GM19372 (cell line): ENCODE data around the gene ARHGEF28.
A peak's percentile ranks its signal among the peaks of the same experiment; 100 is the strongest.

ENCODE experiments used
- ATAC-seq: cut with Tn5 transposase; IDR thresholded peaks from one replicate; pipeline ENCODE4 v1.9.1; 2021; ENCODE audit warnings: mild to moderate bottlenecking, low read depth, moderate library complexity; ENCODE audit not compliant: unreplicated experiment

ARHGEF28 gene

GRCh38 chr5:73648515-73648914, 22.5 kb downstream of the ARHGEF28 start:
- no peak for ATAC-seq

- no peak for ATAC-seq
Observed at GRCh38 chr5:73649926-73650325, 23.9 kb downstream of the ARHGEF28 start.

- ATAC-seq, result no peak
Observed at GRCh38 chr5:73652391-73652790, 26.4 kb downstream of the ARHGEF28 start.

- no peak for ATAC-seq
Observed at GRCh38 chr5:73654171-73654811, 28.3 kb downstream of the ARHGEF28 start.

GRCh38 chr5:73654819-73655318, 28.9 kb downstream of the ARHGEF28 start:
- ATAC-seq, result no peak

- ATAC-seq, result no peak
Observed at GRCh38 chr5:73655521-73656160, 29.6 kb downstream of the ARHGEF28 start.

GRCh38 chr5:73661753-73662152, 35.8 kb downstream of the ARHGEF28 start:
- ATAC-seq, result no peak

GRCh38 chr5:73663161-73663859, 37.3 kb downstream of the ARHGEF28 start:
- no peak for ATAC-seq

GRCh38 chr5:73663860-73664240, 37.9 kb downstream of the ARHGEF28 start:
- ATAC-seq, result no peak

GRCh38 chr5:73664796-73665195, 38.8 kb downstream of the ARHGEF28 start:
- no peak for ATAC-seq

- ATAC-seq, result no peak
Observed at GRCh38 chr5:73666891-73667290, 40.9 kb downstream of the ARHGEF28 start.

- ATAC-seq, result peak; percentile 55
Observed at GRCh38 chr5:73668017-73668416, 42.0 kb downstream of the ARHGEF28 start.

- no peak for ATAC-seq
Observed at GRCh38 chr5:73668486-73669111, 42.6 kb downstream of the ARHGEF28 start.

GRCh38 chr5:73670731-73671130, 44.7 kb downstream of the ARHGEF28 start:
- no peak for ATAC-seq

GRCh38 chr5:73672132-73672531, 46.1 kb downstream of the ARHGEF28 start:
- no peak for ATAC-seq

- ATAC-seq, result no peak
Observed at GRCh38 chr5:73673161-73673591, 47.2 kb downstream of the ARHGEF28 start.

- ATAC-seq, result no peak
Observed at GRCh38 chr5:73674669-73675004, 48.6 kb downstream of the ARHGEF28 start.

GRCh38 chr5:73678322-73678740, 52.3 kb downstream of the ARHGEF28 start:
- no peak for ATAC-seq

- no peak for ATAC-seq
Observed at GRCh38 chr5:73678807-73679206, 52.8 kb downstream of the ARHGEF28 start.

- ATAC-seq, result no peak
Observed at GRCh38 chr5:73682176-73682575, 56.2 kb downstream of the ARHGEF28 start.

- no peak for ATAC-seq
Observed at GRCh38 chr5:73684691-73685090, 58.7 kb downstream of the ARHGEF28 start.
